ENCODE data around the gene EHMT1. TPM values are rescaled to one million over a fixed set of nuclear protein-coding genes. Genes with fewer than 3 reads are reported as not detected.

The EHMT1 gene
- total RNA-seq, 4 donors from 2014 or later, result 38.6 to 77.8 (median 54.3) TPM

DNA sequence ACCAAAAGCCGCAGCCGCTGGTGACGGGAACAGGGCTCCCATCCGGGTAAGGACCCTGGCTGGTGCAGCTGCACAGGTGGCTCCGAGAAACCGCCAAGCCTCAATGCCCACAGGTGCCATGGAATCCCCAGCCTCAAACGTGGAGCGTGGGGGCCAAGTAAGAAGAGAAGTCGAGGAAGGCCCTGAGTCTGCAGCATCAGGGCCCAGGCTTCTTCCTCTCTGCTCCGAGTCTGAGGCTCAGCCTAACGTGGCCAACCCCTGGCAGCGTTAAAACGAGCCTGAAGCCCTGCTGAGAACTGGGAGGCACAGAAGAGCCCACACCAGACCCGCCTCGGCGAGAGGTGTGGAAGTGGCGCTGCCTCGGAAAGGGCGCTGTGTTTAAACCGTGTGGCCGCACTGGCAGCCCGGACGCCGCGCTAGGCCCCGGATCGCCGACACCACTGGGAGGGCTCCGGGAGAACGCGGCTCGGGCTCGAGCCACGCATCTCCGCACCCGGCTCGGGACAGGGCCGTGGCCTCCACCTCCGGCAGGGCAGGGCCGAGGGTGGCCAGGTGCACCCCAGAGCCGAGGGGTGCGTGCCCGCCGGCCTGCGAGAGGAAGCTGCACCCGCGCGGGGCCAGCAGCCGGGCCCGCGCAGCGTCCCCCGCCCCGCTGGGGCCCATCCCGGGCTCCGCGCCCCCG is 29.2 kb upstream of the EHMT1 start:
- no peak for DNase-seq
- Histone ChIP-seq H3K4me3 (peak overlapping the region; percentile 41 to 68 (median 64)), H3K4me1 (peaks cover 7 to 12% of the 10 kb centered on the region in 2 donors), H3K9me3 (no peaks in the 10 kb centered on the region), H3K27ac (peak overlapping the region in 1 of 4 donors; percentile 16), H3K27me3 (no peaks in the 10 kb centered on the region), H3K36me3 (peaks cover 0 to 30% of the 10 kb centered on the region in 2 donors)
- in situ Hi-C loops (cut with MboI; ENCODE audit: low sequenced_read_pairs in 4 of 4) (no loop called here), intact Hi-C loops (cut with DNase I; ENCODE audit: low total_unique reads) (loop anchor here (1.0 to 2.0 kb wide), 3 partner anchors 11 to 29 kb away; partner anchors contain the start of genes ARRDC1, DPH7 and EHMT1)
- peak; percentile 8 for ATAC-seq
- TF ChIP-seq POLR2A (IDR thresholded peaks at IDR 0.05), result no peak
- TF ChIP-seq, protein P1, sequence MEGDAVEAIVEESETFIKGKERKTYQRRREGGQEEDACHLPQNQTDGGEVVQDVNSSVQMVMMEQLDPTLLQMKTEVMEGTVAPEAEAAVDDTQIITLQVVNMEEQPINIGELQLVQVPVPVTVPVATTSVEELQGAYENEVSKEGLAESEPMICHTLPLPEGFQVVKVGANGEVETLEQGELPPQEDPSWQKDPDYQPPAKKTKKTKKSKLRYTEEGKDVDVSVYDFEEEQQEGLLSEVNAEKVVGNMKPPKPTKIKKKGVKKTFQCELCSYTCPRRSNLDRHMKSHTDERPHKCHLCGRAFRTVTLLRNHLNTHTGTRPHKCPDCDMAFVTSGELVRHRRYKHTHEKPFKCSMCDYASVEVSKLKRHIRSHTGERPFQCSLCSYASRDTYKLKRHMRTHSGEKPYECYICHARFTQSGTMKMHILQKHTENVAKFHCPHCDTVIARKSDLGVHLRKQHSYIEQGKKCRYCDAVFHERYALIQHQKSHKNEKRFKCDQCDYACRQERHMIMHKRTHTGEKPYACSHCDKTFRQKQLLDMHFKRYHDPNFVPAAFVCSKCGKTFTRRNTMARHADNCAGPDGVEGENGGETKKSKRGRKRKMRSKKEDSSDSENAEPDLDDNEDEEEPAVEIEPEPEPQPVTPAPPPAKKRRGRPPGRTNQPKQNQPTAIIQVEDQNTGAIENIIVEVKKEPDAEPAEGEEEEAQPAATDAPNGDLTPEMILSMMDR (IDR thresholded peaks at IDR 0.05 in 4 of 5, conservative IDR thresholded peaks at IDR 0.05 in 1 of 5), result no peak

DNA sequence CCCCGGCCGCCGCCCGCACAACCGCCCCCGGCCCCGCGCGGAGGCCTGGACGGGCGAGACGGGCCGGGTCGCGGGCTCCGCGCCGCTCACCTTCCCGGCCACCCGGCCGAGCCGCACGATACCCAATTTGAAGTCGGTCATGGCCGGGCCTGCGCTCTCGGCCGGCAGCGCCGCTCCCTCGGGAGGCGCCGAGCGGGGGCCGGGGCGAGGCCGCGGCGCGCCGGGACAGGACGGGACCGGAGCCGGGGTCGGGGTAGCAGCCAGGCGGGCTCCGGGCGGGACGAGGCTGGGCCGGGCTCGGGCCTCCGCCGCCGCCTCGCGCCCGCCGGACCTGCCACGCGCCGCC is 28.7 kb upstream of the EHMT1 start:
- TF ChIP-seq, protein P1 (IDR thresholded peaks at IDR 0.05 in 4 of 5, conservative IDR thresholded peaks at IDR 0.05 in 1 of 5), result no peak
- peak in 1 of 2 donors; percentile 31 for TF ChIP-seq POLR2A (IDR thresholded peaks at IDR 0.05)
- Histone ChIP-seq H3K4me3 (peak overlapping the region in 2 of 4 donors; percentile 61 to 68), H3K27ac (peak overlapping the region in 1 of 4 donors; percentile 16), H3K4me1 (peaks cover 7 to 12% of the 10 kb centered on the region in 2 donors), H3K27me3 (no peaks in the 10 kb centered on the region), H3K9me3 (no peaks in the 10 kb centered on the region), H3K36me3 (peaks cover 0 to 28% of the 10 kb centered on the region in 2 donors)
- peak; percentile 34 to 36 for ATAC-seq
- in situ Hi-C loops (cut with MboI; ENCODE audit: low sequenced_read_pairs in 4 of 4) (no loop called here), intact Hi-C loops (cut with DNase I; ENCODE audit: low total_unique reads) (loop anchor here (1.0 to 2.0 kb wide), 3 partner anchors 12 to 29 kb away; partner anchors contain the start of genes ARRDC1, DPH7 and EHMT1)
- no peak for DNase-seq

DNA sequence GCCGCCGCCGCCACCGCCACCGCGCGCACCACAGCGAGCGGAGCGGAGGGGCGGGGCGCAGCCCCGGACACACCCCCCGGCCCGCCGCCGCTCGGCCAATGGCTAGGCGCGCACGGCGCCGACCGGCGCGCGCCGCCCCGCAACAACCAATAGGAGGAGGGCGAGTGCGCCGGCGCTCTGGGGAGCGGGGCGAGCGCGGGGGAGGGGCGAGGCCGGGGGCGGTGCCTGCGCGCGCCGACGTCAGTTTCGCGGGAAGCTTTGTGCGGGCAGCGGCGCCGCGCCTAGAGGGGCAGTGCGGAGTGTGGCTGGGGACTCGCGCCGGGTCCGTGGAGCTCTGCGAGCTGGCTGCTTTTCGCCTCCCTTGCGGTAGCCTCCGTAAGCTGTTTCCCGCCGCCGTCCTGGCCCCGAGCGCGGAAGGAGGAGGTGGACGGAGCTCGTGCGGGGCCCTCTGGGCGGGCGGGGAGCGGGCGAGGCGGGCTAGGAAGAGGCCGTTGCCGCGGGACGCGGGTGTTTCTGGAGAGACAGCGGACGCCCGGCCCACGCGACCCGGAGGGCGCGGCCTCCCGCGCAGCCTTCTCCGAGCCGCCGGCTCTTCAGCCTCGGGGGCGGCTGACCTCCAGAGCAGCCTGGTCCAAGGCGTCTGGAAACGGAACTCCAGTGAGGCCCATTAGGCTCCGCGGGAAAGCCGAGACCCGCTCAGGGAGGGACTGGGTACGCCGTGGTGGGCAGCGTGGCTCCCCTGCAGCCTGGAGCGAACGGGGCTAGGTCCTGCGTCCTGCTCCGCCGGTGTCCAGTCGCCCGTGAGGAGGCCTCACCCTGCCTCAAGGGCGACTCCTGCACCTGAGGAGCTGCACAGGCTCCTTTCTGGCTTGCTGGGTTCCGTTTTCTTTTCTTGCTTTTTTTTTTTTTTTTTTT is 28.1 kb upstream of the EHMT1 start, which contains the start of gene ZMYND19:
ZMYND19 (minus strand) TSS at position 44 of the 915 bp plus-strand sequence. CDS start 249 bp downstream, outside the sequence.
- peak; percentile 79 to 86 for DNase-seq

DNA sequence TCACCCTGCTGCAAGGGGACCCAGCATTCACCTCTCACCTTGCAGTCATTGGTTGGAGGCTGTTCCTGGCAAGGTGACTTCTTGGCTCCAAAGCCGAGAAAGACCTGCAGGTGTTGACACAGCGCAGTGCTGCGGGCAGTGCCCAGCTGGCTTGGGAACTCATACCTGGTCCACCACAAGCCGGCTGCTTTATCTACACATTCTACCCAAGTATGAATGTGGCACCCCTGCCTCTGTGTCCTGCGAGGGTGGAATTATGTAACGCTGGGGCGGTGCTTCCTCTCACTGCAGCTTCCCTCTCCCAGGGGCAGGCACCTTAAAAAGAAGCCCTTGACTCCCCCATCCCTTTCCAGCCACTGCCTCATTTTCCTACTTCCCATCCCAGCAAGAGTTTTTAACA is 26.0 kb upstream of the EHMT1 start:
- intact Hi-C loops (cut with DNase I; ENCODE audit: low total_unique reads), result no loop called here
- H3K27ac ChIP-seq, result no peak overlapping the region
- ATAC-seq, result no peak
- H3K27me3 ChIP-seq, result no peaks in the 10 kb centered on the region
- DNase-seq, result no peak
- H3K36me3 ChIP-seq, result peaks cover 0 to 3% of the 10 kb centered on the region in 2 donors
- no peaks in the 10 kb centered on the region for H3K9me3 ChIP-seq
- peaks cover 7 to 12% of the 10 kb centered on the region in 2 donors for H3K4me1 ChIP-seq
- no peak overlapping the region for H3K4me3 ChIP-seq
- in situ Hi-C loops (cut with MboI; ENCODE audit: low sequenced_read_pairs in 4 of 4), result no loop called here
- no peak for TF ChIP-seq POLR2A (IDR thresholded peaks at IDR 0.05)
- TF ChIP-seq, protein P1 (IDR thresholded peaks at IDR 0.05 in 4 of 5, conservative IDR thresholded peaks at IDR 0.05 in 1 of 5), result no peak

More for the DNA sequence above, 28.1 kb upstream of the EHMT1 start, which contains the start of gene ZMYND19:
- TF ChIP-seq, protein P1 (IDR thresholded peaks at IDR 0.05 in 4 of 5, conservative IDR thresholded peaks at IDR 0.05 in 1 of 5), result no peak
- no peak for TF ChIP-seq POLR2A (IDR thresholded peaks at IDR 0.05)
- Histone ChIP-seq H3K36me3 (peaks cover 0 to 24% of the 10 kb centered on the region in 2 donors), H3K4me1 (peaks cover 7 to 12% of the 10 kb centered on the region in 2 donors), H3K4me3 (peak within 1 kb of the TSS; percentile 67 to 99 (median 81)), H3K27me3 (no peaks in the 10 kb centered on the region), H3K27ac (peak within 1 kb of the TSS; percentile 29 to 64 (median 59)), H3K9me3 (no peaks in the 10 kb centered on the region)
- intact Hi-C loops (cut with DNase I; ENCODE audit: low total_unique reads), result loop anchor here (1.0 to 2.0 kb wide), 3 partner anchors 12 to 28 kb away; partner anchors contain the start of genes ARRDC1, DPH7 and EHMT1
- peak; percentile 92 to 95 for ATAC-seq
- in situ Hi-C loops (cut with MboI; ENCODE audit: low sequenced_read_pairs in 4 of 4), result no loop called here
